ENCODE results near the gene NELFA.

DNA sequence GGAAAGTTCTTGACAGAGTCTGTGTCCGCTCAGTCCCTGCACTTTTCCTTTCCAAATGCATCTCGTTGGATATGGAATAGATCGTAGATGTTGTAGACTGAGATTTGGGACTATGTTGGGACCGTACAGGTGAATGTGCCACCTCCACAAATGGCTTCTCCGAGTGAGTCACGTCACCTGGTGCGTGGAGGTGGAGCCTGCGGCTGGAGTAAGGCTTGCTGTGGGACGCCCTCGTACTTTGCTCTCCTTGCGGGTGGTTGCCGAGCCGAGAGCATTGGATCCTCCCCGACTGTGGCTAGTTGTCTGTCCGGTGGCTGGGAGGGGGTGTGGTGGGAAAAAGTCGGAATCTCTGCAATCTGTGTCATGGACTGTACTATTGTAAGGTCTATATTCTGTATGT, 60.5 kb downstream of the NELFA start:
- no peak for TF ChIP-seq POLR2AphosphoS5 (IDR thresholded peaks at IDR 0.05; ENCODE audit: low read depth, low read length)
- TF ChIP-seq TAF1 (IDR thresholded peaks at IDR 0.05; ENCODE audit: borderline replicate concordance, insufficient read depth, low read length): no peak
- TF ChIP-seq, protein P1, sequence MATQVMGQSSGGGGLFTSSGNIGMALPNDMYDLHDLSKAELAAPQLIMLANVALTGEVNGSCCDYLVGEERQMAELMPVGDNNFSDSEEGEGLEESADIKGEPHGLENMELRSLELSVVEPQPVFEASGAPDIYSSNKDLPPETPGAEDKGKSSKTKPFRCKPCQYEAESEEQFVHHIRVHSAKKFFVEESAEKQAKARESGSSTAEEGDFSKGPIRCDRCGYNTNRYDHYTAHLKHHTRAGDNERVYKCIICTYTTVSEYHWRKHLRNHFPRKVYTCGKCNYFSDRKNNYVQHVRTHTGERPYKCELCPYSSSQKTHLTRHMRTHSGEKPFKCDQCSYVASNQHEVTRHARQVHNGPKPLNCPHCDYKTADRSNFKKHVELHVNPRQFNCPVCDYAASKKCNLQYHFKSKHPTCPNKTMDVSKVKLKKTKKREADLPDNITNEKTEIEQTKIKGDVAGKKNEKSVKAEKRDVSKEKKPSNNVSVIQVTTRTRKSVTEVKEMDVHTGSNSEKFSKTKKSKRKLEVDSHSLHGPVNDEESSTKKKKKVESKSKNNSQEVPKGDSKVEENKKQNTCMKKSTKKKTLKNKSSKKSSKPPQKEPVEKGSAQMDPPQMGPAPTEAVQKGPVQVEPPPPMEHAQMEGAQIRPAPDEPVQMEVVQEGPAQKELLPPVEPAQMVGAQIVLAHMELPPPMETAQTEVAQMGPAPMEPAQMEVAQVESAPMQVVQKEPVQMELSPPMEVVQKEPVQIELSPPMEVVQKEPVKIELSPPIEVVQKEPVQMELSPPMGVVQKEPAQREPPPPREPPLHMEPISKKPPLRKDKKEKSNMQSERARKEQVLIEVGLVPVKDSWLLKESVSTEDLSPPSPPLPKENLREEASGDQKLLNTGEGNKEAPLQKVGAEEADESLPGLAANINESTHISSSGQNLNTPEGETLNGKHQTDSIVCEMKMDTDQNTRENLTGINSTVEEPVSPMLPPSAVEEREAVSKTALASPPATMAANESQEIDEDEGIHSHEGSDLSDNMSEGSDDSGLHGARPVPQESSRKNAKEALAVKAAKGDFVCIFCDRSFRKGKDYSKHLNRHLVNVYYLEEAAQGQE (IDR thresholded peaks at IDR 0.05; ENCODE audit: insufficient read depth in 1 of 2, low read depth in 2 of 2, low read length in 2 of 2): no peak
- TF ChIP-seq SIN3A (IDR thresholded peaks at IDR 0.05; ENCODE audit: borderline replicate concordance, insufficient read depth, low read length): no peak

All from PFSK-1 (cell line).